CD4-positive, alpha-beta T cell treated with Interleukin-12 subunit alpha and Interleukin-12 subunit beta, for 1 hour (primary cell): ENCODE data around the gene MYB.
A peak's percentile ranks its signal among the peaks of the same experiment; 100 is the strongest.
"Not testable (repeated sequence)": the region's sequence is repeated elsewhere in the genome, so short reads cannot be mapped to it uniquely, and the experiment has no call there.

Experiments
- DNase-seq: peaks from one replicate; pipeline ENCODE4 v3.0.0-alpha.2; 2020

Gene MYB

GRCh38 chr6:135180542-135181332 lies at the start of gene MYB:
TSS of gene MYB (plus strand) at chr6:135181308. CDS start at chr6:135181514, 206 bp downstream.
- DNase-seq: peak; percentile 79

- no peak for DNase-seq
Measured at GRCh38 chr6:135132776-135133175, 48.3 kb upstream of the MYB start.

GRCh38 chr6:135135835-135136234 lies 45.3 kb upstream of the MYB start:
- DNase-seq: no peak

GRCh38 chr6:135137826-135138225 lies 43.3 kb upstream of the MYB start:
- DNase-seq: no peak

GRCh38 chr6:135141182-135141581 lies 39.9 kb upstream of the MYB start:
- DNase-seq: no peak

GRCh38 chr6:135141728-135142127 lies 39.4 kb upstream of the MYB start:
- no peak for DNase-seq

- DNase-seq: not testable (repeated sequence)
Measured at GRCh38 chr6:135142232-135142631, 38.9 kb upstream of the MYB start.

- DNase-seq: no peak
Measured at GRCh38 chr6:135144673-135145062, 36.4 kb upstream of the MYB start.

- DNase-seq: peak; percentile 55
Measured at GRCh38 chr6:135145063-135145800, 35.9 kb upstream of the MYB start.

GRCh38 chr6:135146162-135146934 lies 34.8 kb upstream of the MYB start:
- no peak for DNase-seq

GRCh38 chr6:135147637-135148592 lies 33.2 kb upstream of the MYB start:
- no peak for DNase-seq

GRCh38 chr6:135148889-135149288 lies 32.2 kb upstream of the MYB start:
- no peak for DNase-seq

- DNase-seq: no peak
Measured at GRCh38 chr6:135149376-135149775, 31.7 kb upstream of the MYB start.

GRCh38 chr6:135150481-135150880 lies 30.6 kb upstream of the MYB start:
- not testable (repeated sequence) for DNase-seq

- not testable (repeated sequence) for DNase-seq
Measured at GRCh38 chr6:135154125-135154524, 27.0 kb upstream of the MYB start.

GRCh38 chr6:135158397-135158796 lies 22.7 kb upstream of the MYB start:
- no peak for DNase-seq

- DNase-seq: no peak
Measured at GRCh38 chr6:135159531-135159930, 21.6 kb upstream of the MYB start.

GRCh38 chr6:135161411-135162395 lies 19.4 kb upstream of the MYB start:
- no peak for DNase-seq

GRCh38 chr6:135162678-135163439 lies 18.2 kb upstream of the MYB start:
- DNase-seq: peak; percentile 53

GRCh38 chr6:135163440-135163738 lies 17.7 kb upstream of the MYB start:
- DNase-seq: peak; percentile 68
